Measurements from ENCODE around the gene NEURL2.
A peak's percentile ranks its signal among the peaks of the same experiment; 100 is the strongest.
"Not testable (repeated sequence)": the region's sequence is repeated elsewhere in the genome, so short reads cannot be mapped to it uniquely, and the experiment has no call there.

The NEURL2 gene

DNA sequence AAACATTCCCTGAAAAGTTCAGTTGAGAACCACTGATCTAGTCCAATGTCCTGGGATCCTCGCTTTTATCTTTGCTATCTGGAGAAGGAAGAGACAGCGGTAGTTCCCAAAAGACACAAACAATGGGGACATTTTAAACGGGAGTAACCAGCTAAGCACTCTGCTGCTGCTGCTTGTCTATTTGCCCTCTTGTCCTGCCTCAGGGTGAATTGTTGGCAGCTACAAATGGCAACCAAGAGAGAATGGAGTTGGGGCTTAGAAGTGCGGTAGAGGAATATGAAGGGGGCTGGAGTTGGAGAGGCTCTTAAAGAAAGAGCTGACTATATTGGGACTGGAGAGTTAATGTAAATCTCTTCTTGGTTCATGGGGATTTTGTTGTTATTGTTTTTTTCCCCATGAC, 16.4 kb downstream of the NEURL2 start:
- H3K4me3 ChIP-seq (ENCODE audit: low read depth, low read length), result no peak overlapping the region

DNA sequence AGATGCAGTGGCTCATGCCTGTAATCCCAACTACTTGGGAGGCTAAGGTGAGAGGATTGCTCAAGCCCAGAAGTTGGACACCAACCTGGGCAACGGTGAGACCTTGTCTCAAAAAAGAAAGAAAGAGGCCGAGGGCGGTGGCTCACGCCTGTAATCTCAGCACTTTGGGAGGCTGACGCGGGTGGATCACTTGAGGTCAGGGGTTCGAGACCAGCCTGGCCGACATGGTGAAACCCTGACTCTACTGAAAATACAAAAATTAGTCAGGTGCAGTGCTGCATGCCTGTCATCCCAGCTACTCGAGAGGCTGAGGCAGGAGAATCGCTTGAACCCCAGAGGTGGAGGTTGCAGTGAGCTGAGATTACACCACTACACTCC, 16.9 kb downstream of the NEURL2 start:
- not testable (repeated sequence) for H3K4me3 ChIP-seq (ENCODE audit: low read depth, low read length)

DNA sequence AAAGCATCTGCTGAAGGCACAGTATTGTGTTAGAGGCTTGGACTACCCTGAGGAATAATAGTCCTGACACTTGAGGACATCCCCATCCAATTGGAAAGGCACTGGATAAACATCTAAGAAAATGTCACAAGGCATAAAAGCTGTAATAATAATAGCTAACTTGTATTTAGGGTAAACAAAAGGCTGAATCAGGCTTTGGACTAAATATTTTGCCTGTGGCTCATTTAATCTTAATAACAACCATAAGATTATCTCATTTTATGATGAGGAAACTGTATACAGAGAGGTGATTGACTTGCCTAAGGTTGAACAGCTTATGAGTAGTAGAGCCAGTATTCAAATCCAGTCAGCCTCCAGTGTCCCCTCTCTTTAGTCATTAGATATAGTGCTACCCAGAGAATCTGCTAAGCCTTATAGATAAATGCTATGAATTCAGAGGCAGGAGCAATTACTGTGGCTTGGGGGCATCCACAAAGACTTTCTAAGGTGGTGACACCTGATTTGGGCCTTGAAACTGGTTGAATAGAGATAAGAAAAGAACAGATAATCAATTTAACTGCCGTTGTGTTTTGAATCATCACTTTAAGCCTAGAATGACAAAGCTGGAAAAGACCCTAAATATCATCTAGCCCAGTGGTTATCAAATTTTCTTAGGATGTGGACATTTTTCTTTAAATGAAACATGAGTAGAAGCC, 17.5 kb downstream of the NEURL2 start:
- H3K4me3 ChIP-seq (ENCODE audit: low read depth, low read length), result no peak overlapping the region

DNA sequence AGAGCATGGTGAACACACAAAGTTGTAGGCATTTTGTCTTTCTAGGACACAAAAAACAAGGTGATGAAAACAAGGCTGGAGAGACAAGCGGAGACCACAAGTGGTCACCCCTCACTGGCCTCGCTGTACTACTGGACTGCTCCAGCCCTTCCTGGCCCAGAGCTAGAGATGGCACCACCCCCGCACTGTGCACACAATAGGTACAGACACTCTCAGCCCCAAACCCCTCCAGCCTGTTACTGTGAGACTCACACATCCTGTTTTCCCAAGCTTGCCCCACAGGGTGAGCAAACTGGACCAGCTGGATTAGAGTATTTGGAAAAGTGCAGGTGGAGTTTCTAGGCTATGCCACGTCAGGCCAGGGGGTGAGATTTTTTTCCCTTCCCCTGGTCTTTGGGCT, 18.4 kb downstream of the NEURL2 start:
- no peak overlapping the region for H3K4me3 ChIP-seq (ENCODE audit: low read depth, low read length)

DNA sequence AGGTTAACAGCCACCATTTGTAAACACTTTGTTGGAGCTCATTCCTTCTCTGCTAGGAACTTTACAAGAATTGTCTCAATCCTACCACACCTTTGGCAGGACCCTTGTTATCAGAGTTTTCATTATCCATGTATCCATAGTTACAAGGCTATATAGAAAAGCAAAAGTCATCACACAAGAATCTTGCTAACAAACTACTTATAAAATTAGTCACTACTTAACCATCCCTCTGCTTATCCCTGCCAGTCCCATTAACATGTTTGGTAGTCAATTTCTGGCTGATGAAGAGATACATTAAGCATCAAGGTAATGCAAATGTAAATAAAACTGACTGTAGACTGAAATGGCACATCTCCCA, 23.2 kb downstream of the NEURL2 start:
- H3K4me3 ChIP-seq (ENCODE audit: low read depth, low read length), result no peak overlapping the region

DNA sequence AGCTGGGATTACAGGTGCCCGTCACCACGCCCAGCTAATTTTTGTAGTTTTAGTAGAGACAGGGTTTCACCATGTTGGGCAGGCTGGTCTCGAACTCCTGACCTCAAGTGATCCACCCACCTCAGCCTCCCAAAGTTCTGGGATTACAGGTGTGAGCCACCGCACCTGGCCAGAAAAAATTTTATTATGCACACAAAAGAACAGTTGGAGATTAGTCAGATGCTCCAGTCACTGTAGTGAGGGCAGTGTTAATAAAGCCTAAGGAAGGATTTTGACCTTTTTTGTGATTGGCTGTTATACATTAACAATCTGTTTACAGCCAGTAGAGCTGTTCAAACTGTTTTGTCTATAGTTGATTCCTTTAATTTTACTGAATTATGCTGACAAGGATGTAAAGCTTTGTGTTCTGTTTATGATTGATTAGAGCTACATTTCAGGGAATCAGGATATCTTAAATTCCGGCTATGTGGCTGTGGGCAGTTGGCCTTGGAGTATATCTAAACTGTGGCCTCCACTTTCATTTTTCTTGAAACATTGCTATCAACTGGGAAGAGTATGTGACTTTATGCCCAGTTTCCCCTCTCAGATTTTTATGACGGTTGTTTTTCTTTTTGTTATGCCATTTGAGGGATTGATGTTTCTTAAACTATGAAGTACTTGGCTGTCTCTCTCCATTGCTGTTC, 23.7 kb downstream of the NEURL2 start:
- H3K4me3 ChIP-seq (ENCODE audit: low read depth, low read length), result no peak overlapping the region

DNA sequence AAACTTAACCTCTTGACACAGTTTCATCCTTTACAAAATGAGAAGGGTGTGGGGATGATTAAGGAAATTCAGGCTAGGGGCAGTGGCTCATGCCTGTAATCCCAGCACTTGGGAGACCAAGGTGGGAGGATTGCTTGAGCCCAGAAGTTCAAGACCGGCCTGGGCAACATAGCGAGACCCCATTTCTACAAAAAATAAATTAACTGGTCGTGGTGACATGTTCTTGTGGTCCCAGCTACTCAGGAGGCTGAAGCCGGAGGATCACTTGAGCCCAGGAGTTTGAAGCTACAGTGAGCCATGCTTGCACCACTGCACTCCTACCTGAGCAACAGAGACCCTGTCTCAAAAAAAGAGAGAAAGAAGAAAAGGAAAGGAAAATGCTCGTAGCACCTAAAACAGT, 24.6 kb downstream of the NEURL2 start:
- H3K4me3 ChIP-seq (ENCODE audit: low read depth, low read length), result no peak overlapping the region

DNA sequence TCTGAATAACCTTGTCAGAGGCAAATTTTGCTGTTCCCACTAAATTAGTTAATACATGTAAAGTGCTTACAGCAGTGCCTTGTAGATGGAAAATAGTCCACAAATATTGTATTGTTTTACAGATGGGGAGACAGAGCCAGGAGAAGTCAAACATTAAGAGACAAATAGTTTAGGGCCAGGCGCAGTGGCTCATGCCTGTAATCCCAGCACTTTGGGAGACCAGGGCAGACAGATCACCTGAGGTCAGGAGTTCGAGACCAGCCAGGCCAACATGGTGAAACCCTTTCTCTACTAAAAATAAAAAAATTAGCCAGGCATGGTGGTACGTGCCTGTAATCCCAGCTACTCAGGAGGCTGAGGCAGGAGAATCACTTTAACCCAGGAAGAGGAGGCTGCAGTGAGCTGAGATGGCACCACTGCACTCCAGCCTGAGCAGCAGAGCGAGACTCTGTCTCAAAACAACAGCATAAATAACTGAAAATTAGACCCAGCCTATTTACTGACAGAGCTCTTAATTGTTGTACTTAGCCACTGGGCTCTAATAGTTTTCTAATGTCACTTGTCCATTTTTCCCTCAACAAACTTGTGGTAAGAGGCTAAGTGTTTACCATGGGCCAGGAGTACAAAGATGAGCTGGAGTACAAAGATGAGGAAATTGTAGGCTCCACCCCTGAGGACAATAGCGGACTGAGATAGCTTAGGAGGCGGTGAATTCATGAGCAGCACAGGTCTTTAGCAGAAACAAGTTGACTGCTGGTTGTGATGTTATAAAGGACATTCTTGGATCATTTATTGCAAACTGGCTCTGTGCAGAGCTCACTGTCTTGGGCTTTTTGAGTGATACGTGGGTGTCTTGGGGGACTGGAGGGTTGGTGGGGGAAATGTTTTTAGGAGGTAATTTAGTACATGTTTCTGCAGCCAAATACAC, 27.2 kb downstream of the NEURL2 start:
- H3K4me3 ChIP-seq (ENCODE audit: low read depth, low read length), result no peak overlapping the region

DNA sequence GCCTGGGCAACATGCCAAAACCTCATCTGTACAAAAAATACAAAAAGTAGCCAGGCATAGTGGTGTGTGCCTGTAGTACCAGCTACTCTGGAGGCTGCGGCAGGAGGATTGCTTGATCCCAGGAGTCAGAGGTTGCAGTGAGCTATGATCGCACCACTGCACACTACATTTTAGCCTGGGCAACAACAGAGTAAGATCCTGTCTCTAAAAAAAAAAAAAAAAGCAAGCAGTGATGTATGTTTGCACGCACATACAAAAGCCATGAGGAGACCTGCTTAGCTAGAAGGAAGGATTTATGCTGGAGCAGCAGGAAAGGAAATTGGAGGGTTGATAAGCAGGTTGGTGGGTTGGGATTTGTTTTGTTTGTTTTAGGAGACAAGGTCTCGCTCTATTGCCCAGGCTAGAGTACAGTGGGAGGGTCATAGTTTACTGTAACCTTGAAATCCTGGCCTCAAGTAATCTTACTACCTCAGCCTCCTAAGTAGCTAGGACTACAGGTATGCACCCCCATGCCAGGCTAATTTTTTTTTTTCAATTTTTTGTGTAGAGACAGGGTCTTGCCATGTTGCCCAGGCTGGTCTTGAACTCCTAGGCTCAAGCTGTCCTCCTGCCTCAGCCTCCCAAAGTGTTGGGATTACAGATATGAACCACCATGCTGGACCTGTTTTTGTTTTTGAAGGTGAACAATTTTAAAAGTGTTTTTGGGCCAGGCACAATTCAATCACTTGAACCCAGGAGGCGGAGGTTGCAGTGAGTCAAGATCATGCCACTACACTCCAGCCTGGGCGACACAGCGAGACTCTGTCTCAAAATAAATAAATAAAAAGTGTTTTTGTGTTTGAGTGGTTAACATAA, 29.6 kb downstream of the NEURL2 start:
- H3K4me3 ChIP-seq (ENCODE audit: low read depth, low read length), result no peak overlapping the region

DNA sequence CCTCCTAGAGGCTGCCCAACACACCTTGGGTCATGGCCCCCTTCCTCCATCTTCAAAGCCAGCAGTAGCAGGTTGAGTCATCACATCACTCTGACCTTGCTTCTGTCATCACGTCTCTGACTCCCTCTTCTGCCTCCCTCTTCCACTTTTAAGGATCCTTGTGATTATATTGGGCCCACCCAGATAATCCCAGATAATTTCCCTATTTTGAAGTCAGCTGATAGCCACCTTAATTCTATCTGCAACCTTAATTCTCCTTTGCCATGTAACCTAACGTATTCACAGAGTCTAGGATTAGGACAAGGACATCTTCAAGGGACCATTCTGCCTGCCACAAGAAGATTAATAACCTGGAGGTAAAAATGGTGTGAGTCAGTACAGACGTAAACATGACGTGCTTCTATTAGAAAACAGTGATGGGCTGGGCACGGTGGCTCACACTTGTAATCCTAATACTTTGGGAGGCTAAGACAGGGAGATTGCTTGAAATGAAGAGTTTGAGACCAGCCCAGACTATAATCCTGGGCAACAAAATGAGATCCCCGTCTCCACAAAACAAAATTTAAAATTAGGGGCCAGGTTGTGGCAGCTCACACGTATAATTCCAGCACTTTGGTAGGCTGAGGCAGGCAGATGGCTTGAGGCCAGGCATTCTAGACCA, 30.3 kb downstream of the NEURL2 start:
- no peak overlapping the region for H3K4me3 ChIP-seq (ENCODE audit: low read depth, low read length)

DNA sequence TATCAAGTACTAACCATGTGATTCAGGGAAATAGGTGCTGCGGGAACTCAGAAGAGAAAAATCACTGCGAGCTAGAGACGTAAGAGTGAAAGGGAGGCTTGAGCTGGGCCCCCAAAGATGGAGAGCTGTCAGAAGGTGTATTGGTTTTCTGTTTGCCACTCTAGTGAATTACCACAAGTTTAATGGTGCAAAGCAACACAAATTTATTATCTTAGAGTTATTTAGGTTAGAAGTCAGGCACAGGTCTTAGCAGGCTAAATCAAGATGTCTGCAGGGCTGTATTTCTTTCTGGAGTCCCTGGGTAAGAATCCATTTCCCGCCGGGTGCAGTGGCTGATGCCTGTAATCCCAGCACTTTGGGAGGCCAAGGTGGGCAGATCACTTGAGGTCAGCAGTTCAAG, 31.1 kb downstream of the NEURL2 start:
- H3K4me3 ChIP-seq (ENCODE audit: low read depth, low read length), result no peak overlapping the region

DNA sequence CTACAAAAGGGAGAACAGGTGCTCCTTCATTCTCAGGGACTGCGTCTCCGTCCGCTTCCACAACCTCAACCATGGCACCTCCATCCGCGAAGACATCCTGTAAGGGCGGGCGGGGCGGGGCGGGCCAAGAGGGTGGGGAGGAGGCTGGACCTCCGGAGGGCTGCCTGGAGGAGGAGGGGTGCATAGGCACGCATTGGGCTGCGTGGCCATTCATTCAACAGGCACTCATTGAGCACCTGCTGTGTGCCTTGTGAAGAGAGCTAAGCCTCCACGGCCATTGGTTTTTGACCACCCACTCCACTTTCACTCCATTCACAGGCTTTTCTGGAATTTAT, 33.2 kb downstream of the NEURL2 start:
- H3K4me3 ChIP-seq (ENCODE audit: low read depth, low read length), result peak overlapping the region; percentile 46

DNA sequence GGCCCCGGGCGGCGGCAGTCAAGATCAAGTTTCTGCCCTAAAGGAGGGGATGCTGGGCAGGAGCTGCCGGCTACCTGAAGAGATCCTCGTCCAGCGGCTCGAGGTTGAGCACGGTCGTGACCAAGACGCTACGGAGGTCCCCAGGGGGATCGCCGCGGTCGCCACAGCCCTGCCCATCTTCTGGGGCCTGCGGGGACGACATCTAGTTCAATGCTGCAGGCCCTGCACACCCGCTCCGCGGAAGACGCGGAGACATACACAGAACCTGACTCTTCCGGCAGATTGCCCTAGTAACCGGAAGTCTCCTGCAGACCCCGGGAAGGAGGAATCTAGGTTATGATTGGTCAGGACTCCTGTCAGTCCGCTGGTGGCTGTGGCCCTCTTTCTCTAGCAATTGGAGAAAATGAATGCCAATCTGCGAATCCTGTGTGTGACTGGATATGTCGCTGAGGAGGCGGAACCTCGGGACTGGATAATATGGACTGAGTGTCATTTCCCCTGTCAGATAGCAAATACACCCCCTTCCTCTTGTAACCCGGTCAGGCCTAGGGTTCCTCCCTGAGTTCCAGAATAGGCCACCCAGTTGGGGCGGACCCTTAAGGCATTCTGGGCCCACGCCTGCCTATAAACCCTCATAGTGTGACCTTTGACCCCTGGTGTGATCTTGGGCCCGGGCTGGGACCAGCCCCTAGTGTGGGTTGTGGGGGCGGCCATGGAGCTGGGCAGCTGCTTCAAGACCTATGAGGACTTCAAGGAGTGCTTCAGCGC, 33.7 kb downstream of the NEURL2 start, which contains the start of the genes ACOT8 and ZSWIM3:
ACOT8 (minus strand) TSS at position 279 of the 768 bp plus-strand sequence; CDS start at position 202, 77 bp downstream.
ZSWIM3 (plus strand) TSS at position 501 of the 768 bp plus-strand sequence; CDS start at position 713, 212 bp downstream.
- peak within 1 kb of the TSS; percentile 97 for H3K4me3 ChIP-seq (ENCODE audit: low read depth, low read length)

DNA sequence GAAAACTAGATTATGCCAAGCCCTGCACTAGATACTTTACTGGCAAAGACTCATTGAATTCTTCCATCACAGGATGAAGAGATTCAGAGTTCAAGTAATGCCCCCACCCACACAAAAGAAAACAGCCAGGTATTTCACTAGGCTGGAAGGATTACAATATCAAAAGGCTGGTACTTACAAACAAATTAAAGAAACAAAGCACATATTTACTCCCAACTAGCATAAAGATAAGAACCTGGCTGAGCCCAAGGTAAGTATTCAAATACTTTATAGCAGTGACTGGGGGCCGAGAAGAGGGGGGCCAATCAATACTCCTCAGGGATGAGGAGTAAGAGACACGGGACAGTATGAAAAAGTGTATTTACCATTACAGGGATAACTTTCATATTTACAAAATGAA, 37.5 kb downstream of the NEURL2 start:
- no peak overlapping the region for H3K4me3 ChIP-seq (ENCODE audit: low read depth, low read length)

DNA sequence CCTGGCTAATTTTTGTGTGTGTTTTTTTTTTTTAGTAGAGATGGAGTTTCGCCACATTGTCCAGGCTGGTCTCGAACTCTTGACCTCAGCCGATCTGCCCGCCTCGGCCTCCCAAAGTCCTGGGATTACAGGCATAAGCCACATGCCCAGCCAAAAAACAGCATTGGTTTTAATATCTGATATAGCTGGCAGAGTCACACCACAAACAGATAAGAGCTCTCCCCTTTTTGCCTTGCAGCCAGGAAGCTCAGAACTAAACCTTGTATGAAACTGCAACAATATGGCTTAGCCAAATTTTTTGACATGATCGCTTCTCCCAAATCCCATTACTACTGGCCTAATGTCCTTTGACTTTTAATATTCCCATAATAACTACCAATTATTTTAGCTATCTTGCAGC, 38.7 kb downstream of the NEURL2 start:
- H3K4me3 ChIP-seq (ENCODE audit: low read depth, low read length), result no peak overlapping the region

DNA sequence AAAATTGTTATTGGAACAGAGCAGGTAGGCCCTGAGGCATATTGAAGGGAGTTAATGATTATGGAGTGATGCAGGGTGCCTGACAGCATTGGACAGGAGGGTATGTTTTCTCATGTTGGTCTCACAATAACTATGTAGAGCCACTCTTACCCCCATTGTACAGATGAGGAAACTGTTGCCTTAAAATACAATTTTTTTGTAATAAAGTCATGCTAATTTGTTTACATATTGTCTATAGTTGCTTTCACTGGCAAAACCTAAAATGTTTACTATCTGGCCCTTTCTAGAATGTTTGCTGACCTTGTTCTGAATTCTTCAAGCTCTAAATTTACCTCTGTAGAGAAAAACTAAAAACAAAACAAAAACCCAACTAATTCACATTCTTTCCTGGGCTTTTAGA, 39.5 kb downstream of the NEURL2 start:
- no peak overlapping the region for H3K4me3 ChIP-seq (ENCODE audit: low read depth, low read length)

DNA sequence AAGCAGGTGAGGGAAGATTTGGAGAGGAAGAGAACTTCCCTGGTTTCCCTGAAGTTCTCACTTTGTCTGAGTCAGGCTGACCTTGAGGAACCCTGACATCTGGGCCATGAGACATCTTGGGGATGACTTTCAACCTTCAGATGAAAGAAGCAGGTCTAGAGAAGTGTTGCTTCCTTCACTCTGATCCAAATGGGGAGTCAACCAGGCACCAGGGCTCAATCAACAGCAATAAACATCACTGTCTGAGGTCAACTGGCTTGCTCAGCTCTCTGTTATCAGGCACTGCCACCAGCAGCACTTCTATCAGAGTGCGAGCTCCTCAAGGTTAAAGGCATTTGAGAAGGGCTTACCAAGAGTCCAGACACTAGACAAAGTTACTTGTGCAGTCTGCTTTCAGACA, 40.1 kb downstream of the NEURL2 start:
- no peak overlapping the region for H3K4me3 ChIP-seq (ENCODE audit: low read depth, low read length)

DNA sequence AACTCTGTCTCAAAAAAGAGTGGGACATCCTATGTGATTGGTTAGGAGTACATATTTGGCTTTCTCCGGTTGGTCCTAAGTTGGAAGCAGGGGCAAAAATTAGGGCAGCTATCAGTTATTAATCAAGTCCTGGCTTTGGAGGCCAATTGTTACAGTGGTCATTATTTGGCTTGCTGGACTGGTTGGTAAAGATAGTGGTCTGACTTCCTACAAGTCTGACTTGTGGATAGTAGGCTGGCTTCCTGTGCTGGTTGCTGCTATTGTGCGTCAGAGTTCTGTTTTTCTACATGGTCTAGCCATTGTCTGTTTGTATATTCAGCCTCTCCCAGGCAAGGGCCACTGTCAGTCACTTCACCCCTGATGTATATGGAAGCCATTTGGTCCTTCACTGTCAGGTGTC, 40.8 kb downstream of the NEURL2 start:
- no peak overlapping the region for H3K4me3 ChIP-seq (ENCODE audit: low read depth, low read length)

DNA sequence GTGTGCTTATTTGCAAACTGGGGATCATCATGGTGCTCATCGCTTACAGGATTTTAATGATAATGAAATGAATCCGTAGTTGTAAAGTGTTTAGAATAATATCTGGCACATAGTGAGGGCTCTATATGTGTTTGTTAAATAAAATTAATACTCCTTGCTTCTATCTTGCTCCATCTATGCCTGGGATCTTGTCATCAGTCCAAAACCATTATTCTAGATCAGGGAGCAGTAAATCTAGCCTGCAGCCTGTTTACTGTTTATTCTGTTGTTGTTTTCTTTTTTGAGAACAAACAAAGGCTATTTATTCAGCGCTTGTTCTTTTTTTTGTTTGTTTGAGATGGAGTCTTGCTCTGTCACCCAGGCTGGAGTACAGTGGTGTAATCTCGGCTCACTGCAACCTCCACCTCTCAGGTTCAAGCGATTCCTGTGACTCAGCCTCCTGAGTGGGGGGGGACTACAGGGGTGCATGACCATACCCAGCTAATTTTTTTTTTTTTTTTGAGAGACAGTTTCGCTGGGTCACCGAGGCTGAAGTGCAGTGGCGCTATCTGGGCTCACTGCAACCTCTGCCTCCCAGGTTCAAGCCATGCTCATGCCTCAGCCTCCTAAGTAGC, 41.9 kb downstream of the NEURL2 start:
- H3K4me3 ChIP-seq (ENCODE audit: low read depth, low read length), result no peak overlapping the region

All from iPS-11a (cell line).